ENCODE measurements around the gene RAB21.

GRCh38 chr12:71846322-71846940, 91.8 kb downstream of the RAB21 start:
- no peak for TF ChIP-seq POLR2AphosphoS5 (IDR thresholded peaks at IDR 0.05; ENCODE audit: low read depth, low read length)
- no peak for TF ChIP-seq ZNF318 (CRISPR knock-in tag; IDR thresholded peaks at IDR 0.05)
- TF ChIP-seq CTCF (CRISPR knock-in tag; IDR thresholded peaks at IDR 0.05), result peak; percentile 43
- TF ChIP-seq ZNF543 (CRISPR knock-in tag; IDR thresholded peaks at IDR 0.05), result no peak
- no peak for TF ChIP-seq TP53 (CRISPR knock-in tag; conservative IDR thresholded peaks at IDR 0.05)
- TF ChIP-seq JDP2 (CRISPR knock-in tag; IDR thresholded peaks at IDR 0.05; ENCODE audit: borderline replicate concordance), result no peak
- no peak for TF ChIP-seq SMC3 (IDR thresholded peaks at IDR 0.05; ENCODE audit: low read length)
- no peak for TF ChIP-seq JUN (CRISPR knock-in tag; IDR thresholded peaks at IDR 0.05)
- TF ChIP-seq EP300 (IDR thresholded peaks at IDR 0.05; ENCODE audit: low read depth in 2 of 2, low read length in 2 of 2), result no peak
- TF ChIP-seq EP300 (CRISPR knock-in tag; IDR thresholded peaks at IDR 0.05; ENCODE audit: borderline replicate concordance), result no peak
- TF ChIP-seq ZNF768 (CRISPR knock-in tag; IDR thresholded peaks at IDR 0.05), result no peak
- TF ChIP-seq PAX8 (CRISPR knock-in tag; IDR thresholded peaks at IDR 0.05; ENCODE audit: borderline replicate concordance), result no peak
- no peak for TF ChIP-seq ZNF564 (CRISPR knock-in tag; IDR thresholded peaks at IDR 0.05)

Measured in HepG2 (cell line).